SK-N-SH (cell line): ENCODE measurements around the gene PFDN5. TPM values are rescaled to one million over a fixed set of nuclear protein-coding genes. Genes with fewer than 3 reads are reported as not detected.

Experiments
- CTCF ChIA-PET: fragments of 300-600, 350-600 bp; formaldehyde crosslinking; extraction: SDS; loops from one replicate; lab custom pipeline; 2021; lab: Yijun Ruan, JAX
- POLR2A ChIA-PET: fragments of 350-600 bp; sonication (Branson Sonifier 250); formaldehyde crosslinking; extraction: SDS; loops from one replicate; lab custom pipeline; 2020; ENCODE audit warnings: antibody characterized with exemption, inconsistent platforms; lab: Yijun Ruan, JAX
- DNase-seq: peaks from one replicate; pipeline ENCODE4 v3.0.0; 2012
- H2AFZ ChIP-seq: fragments of 200-600 bp; sonication (generic); 2 replicates; pipeline ENCODE4 v1.8.1; 2016; ENCODE audit warnings: antibody characterized with exemption, mild to moderate bottlenecking, low read depth
- H3F3A ChIP-seq: fragments of 200-600 bp; sonication (generic); replicated peaks from 2 replicates; pipeline ENCODE3; 2016; ENCODE audit warnings: antibody characterized with exemption, mild to moderate bottlenecking; ENCODE audit not compliant: insufficient read depth
- H3K27ac ChIP-seq, 2 experiments: fragments of 200-500 bp in 1 of 2; fragments of 200-600 bp in 1 of 2; sonication (Bioruptor generic) in 1 of 2; sonication (generic), shearing (Covaris generic) in 1 of 2; 2 replicates each; pipeline versions ENCODE4 v1.5.1 to v1.6.1; 2014 to 2016; ENCODE audit warnings: low read depth in 2 of 2, inconsistent platforms in 1 of 2, low read length in 1 of 2, mild to moderate bottlenecking in 1 of 2, mixed read lengths in 1 of 2
- H3K27me3 ChIP-seq: fragments of 200-600 bp; sonication (generic), shearing (Covaris generic); 2 replicates; pipeline ENCODE4 v1.6.1; 2016; ENCODE audit warnings: mixed run types; ENCODE audit not compliant: insufficient read depth
- H3K36me3 ChIP-seq, 2 experiments: fragments of 200-500 bp in 1 of 2; fragments of 200-600 bp in 1 of 2; sonication (Bioruptor generic) in 1 of 2; sonication (generic) in 1 of 2; replicated peaks in 1 of 2; 2 replicates each; pipeline versions ENCODE3 to v1.5.1; 2014 to 2016; ENCODE audit warnings: low read length in 1 of 2, mild to moderate bottlenecking in 1 of 2; ENCODE audit not compliant: insufficient read depth in 2 of 2, control insufficient read depth in 1 of 2
- H3K4me1 ChIP-seq, 2 experiments: fragments of 200-500 bp in 1 of 2; fragments of 200-600 bp in 1 of 2; sonication (Bioruptor generic) in 1 of 2; sonication (generic), shearing (Covaris generic) in 1 of 2; 2 replicates each; pipeline versions ENCODE4 v1.5.1 to v1.6.1; 2014 to 2016; ENCODE audit warnings: low read depth in 1 of 2, low read length in 1 of 2, mixed run types in 1 of 2; ENCODE audit not compliant: insufficient read depth in 2 of 2, control insufficient read depth in 1 of 2
- H3K4me2 ChIP-seq: fragments of 200-600 bp; sonication (generic), shearing (Covaris generic); 2 replicates; pipeline ENCODE4 v1.6.1; 2017; ENCODE audit warnings: mixed run types
- H3K4me3 ChIP-seq, 2 experiments: fragments of 200-500 bp in 1 of 2; fragments of 200-600 bp in 1 of 2; sonication (Bioruptor generic) in 1 of 2; sonication (generic), shearing (Covaris generic) in 1 of 2; 2 replicates each; pipeline versions ENCODE4 v1.5.1 to v1.8.1; 2014 to 2016; ENCODE audit warnings: low read depth in 2 of 2, inconsistent platforms in 1 of 2, low read length in 1 of 2, mild to moderate bottlenecking in 1 of 2, mixed read lengths in 1 of 2, moderate library complexity in 1 of 2
- H3K79me2 ChIP-seq: fragments of 200-600 bp; sonication (generic); 2 replicates; pipeline ENCODE4 v1.8.1; 2017; ENCODE audit warnings: mild to moderate bottlenecking; ENCODE audit not compliant: insufficient read depth
- H3K9ac ChIP-seq: fragments of 200-600 bp; sonication (generic); 2 replicates; pipeline ENCODE4 v1.6.1; 2017; ENCODE audit warnings: mixed run types
- H3K9me2 ChIP-seq: fragments of 200-600 bp; sonication (generic); 2 replicates; pipeline ENCODE4 v1.6.1; 2017; ENCODE audit warnings: mixed run types
- H3K9me3 ChIP-seq: fragments of 200-600 bp; sonication (generic); 2 replicates; pipeline ENCODE4 v1.6.1; 2017; ENCODE audit warnings: mixed run types, mild to moderate bottlenecking, moderate library complexity
- H4K20me1 ChIP-seq: fragments of 200-600 bp; sonication (generic); 2 replicates; pipeline ENCODE4 v1.6.1; 2017; ENCODE audit warnings: mild to moderate bottlenecking, mixed run types; ENCODE audit not compliant: insufficient read depth
- CTCF ChIP-seq: fragments of 200-600 bp; sonication (generic); IDR thresholded peaks from 2 replicates; pipeline ENCODE4 v1.6.1; 2017; ENCODE audit warnings: antibody characterized with exemption, mild to moderate bottlenecking, moderate library complexity
- EZH2phosphoT487 ChIP-seq: fragments of 200-600 bp; sonication (generic); IDR thresholded peaks from 2 replicates; pipeline ENCODE4 v1.6.1; 2017; ENCODE audit warnings: low read depth, mixed run types, mild to moderate bottlenecking, antibody characterized with exemption, moderate library complexity, borderline replicate concordance
- FOXM1 ChIP-seq: IDR thresholded peaks from 2 replicates; pipeline ENCODE4 v1.4.0; 2012; ENCODE audit warnings: low read depth, mild to moderate bottlenecking
- JUND ChIP-seq: IDR thresholded peaks from 2 replicates; pipeline ENCODE4 v1.4.0; 2012
- MAX ChIP-seq: IDR thresholded peaks from 2 replicates; pipeline ENCODE4 v1.4.0; 2012; ENCODE audit warnings: low read depth
- MEF2A ChIP-seq: IDR thresholded peaks from 2 replicates; pipeline ENCODE4 v1.4.0; 2012; ENCODE audit warnings: low read depth, borderline replicate concordance
- NFIC ChIP-seq: IDR thresholded peaks from 2 replicates; pipeline ENCODE4 v1.4.0; 2012; ENCODE audit warnings: borderline replicate concordance
- NRF1 ChIP-seq: IDR thresholded peaks from 2 replicates; pipeline ENCODE4 v1.6.1; 2012; ENCODE audit warnings: low read depth, mild to moderate bottlenecking, low read length
- RAD21 ChIP-seq: IDR thresholded peaks from 2 replicates; pipeline ENCODE4 v1.6.1; 2012; ENCODE audit warnings: mild to moderate bottlenecking, low read length
- RCOR1 ChIP-seq: fragments of 150-350 bp; IDR thresholded peaks from 2 replicates; pipeline ENCODE4 v1.6.1; 2017; ENCODE audit warnings: antibody characterized with exemption, low read length
- RFX5 ChIP-seq: IDR thresholded peaks from 2 replicates; pipeline ENCODE4 v1.6.1; 2012; ENCODE audit warnings: mild to moderate bottlenecking, improper control_type of control experiment, low read length
- RXRA ChIP-seq: IDR thresholded peaks from 2 replicates; pipeline ENCODE4 v1.4.0; 2012; ENCODE audit warnings: low read depth, mild to moderate bottlenecking, borderline replicate concordance
- SIN3A ChIP-seq: IDR thresholded peaks from 2 replicates; pipeline ENCODE4 v1.6.1; 2012; ENCODE audit warnings: low read depth, mild to moderate bottlenecking, low read length, moderate library complexity, borderline replicate concordance
- SMC3 ChIP-seq: IDR thresholded peaks from 2 replicates; pipeline ENCODE4 v1.6.1; 2012; ENCODE audit warnings: low read depth, low read length, improper control_type of control experiment
- TEAD4 ChIP-seq: IDR thresholded peaks from 2 replicates; pipeline ENCODE4 v1.4.0; 2012; ENCODE audit warnings: mild to moderate bottlenecking, borderline replicate concordance; ENCODE audit not compliant: insufficient read depth
- ZBTB33 ChIP-seq: IDR thresholded peaks from 2 replicates; pipeline ENCODE4 v1.4.0; 2012; ENCODE audit warnings: low read depth, borderline replicate concordance
- WGBS: methylation state at CpG from one replicate; pipeline ENCODE4 v1.1.6; 2017; ENCODE audit warnings: low lambda C conversion rate; 5-methylcytosine and 5-hydroxymethylcytosine counted together
- polyA plus RNA-seq, 3 experiments: library from polyadenylated mRNA; depleted of rRNA; stranded (reverse); fragments of >200 nt; gene quantifications; 2 replicates each; pipeline ENCODE4 v1.2.3, GENCODE V29; 2012

PFDN5 gene
- polyA plus RNA-seq, 1 of the 3 experiments (the other 2 are of a cell fraction) = 1,198 TPM

GRCh38 chr12:53313996-53314395, 18.7 kb downstream of the PFDN5 start:
- H3K4me1 ChIP-seq = no peaks in the 10 kb centered on the region
- H3K27ac ChIP-seq = no peak overlapping the region
- no peaks in the 10 kb centered on the region; the same call in 1 of the 2 replicates for H3K79me2 ChIP-seq
- no peak for TF ChIP-seq SIN3A
- no peak for TF ChIP-seq RFX5
- no peak for TF ChIP-seq RCOR1
- TF ChIP-seq TEAD4 = no peak
- no peak for TF ChIP-seq ZBTB33
- no peak for TF ChIP-seq EZH2phosphoT487
- TF ChIP-seq MAX = no peak
- no peak for TF ChIP-seq CTCF
- no peak for TF ChIP-seq NFIC
- no peak for TF ChIP-seq RAD21
- no peak for TF ChIP-seq NRF1
- TF ChIP-seq MEF2A = no peak
- TF ChIP-seq RXRA = no peak
- TF ChIP-seq JUND = no peak
- no peak for TF ChIP-seq FOXM1
- no peak for TF ChIP-seq SMC3
- H3K4me2 ChIP-seq = no peak overlapping the region
- WGBS = 87% methylated on average over 2 of the region's 3 CpGs
- POLR2A ChIA-PET = no interaction called here
- H3K27me3 ChIP-seq = no peaks in the 10 kb centered on the region
- CTCF ChIA-PET = interaction anchor here (1.5 to 1.7 kb wide), 2 partner anchors 38 to 215 kb away, joined by 3 to 4 read pairs; no protein-coding TSS in a partner anchor
- peaks cover 20 to 27% of the 10 kb centered on the region in 2 experiments for H3K36me3 ChIP-seq
- no peaks in the 10 kb centered on the region for H4K20me1 ChIP-seq
- no peak overlapping the region for H3K4me3 ChIP-seq
- no peaks in the 10 kb centered on the region for H3F3A ChIP-seq
- no peak overlapping the region for H3K9ac ChIP-seq
- DNase-seq = no peak
- H3K9me2 ChIP-seq = no peaks in the 10 kb centered on the region
- no peak overlapping the region for H2AFZ ChIP-seq
- no peaks in the 10 kb centered on the region for H3K9me3 ChIP-seq
